Activated naive CD4-positive, alpha-beta T cell treated with anti-CD3 and anti-CD28 coated beads, Interleukin-2, amount 10 ng/mL, durations not matched to agents 7 days and 5 days (primary cell): ENCODE measurements around the gene C16orf96.

Experiments used
- CTCF ChIA-PET: fragments of 350-600 bp; sonication (Branson Sonifier 250); formaldehyde crosslinking; loops from one replicate; lab custom pipeline; 2021; ENCODE audit warnings: antibody characterized with exemption; lab: Charles Lee
- DNase-seq: peaks from one replicate; pipeline ENCODE4 v3.0.0-alpha.2; 2020
- H3K27ac Mint-ChIP-seq: one replicate; pipeline ENCODE4 v1.8.0; 2021; ENCODE audit warnings: mild to moderate bottlenecking, moderate library complexity, mixed read lengths
- H3K27me3 Mint-ChIP-seq: one replicate; pipeline ENCODE4 v1.8.0; 2021; ENCODE audit warnings: mild to moderate bottlenecking, mixed read lengths
- H3K36me3 Mint-ChIP-seq: one replicate; pipeline ENCODE4 v1.8.0; 2021; ENCODE audit warnings: mixed read lengths
- H3K4me1 Mint-ChIP-seq: one replicate; pipeline ENCODE4 v1.8.0; 2021; ENCODE audit warnings: mixed read lengths
- H3K4me3 Mint-ChIP-seq: one replicate; pipeline ENCODE4 v1.8.0; 2021; ENCODE audit warnings: mild to moderate bottlenecking, moderate library complexity, mixed read lengths
- H3K9me3 Mint-ChIP-seq: one replicate; pipeline ENCODE4 v1.8.0; 2021; ENCODE audit warnings: mixed read lengths

Gene C16orf96

GRCh38 chr16:4633910-4634635 is 77.9 kb downstream of the C16orf96 start:
- Mint-ChIP-seq H3K36me3 (peaks cover 30% of the 10 kb centered on the region), H3K27ac (no peak overlapping the region), H3K27me3 (no peaks in the 10 kb centered on the region), H3K9me3 (peaks cover 4% of the 10 kb centered on the region), H3K4me3 (no peak overlapping the region), H3K4me1 (peaks cover 8% of the 10 kb centered on the region)
- no peak for DNase-seq
- CTCF ChIA-PET: interaction anchor here (0.6 to 2.4 kb wide), 3 partner anchors 10 to 48 kb away, joined by 3 to 6 read pairs (median 4); partner anchors contain the start of gene MGRN1

- Mint-ChIP-seq H3K27me3 (no peaks in the 10 kb centered on the region), H3K4me1 (peaks cover 7% of the 10 kb centered on the region), H3K36me3 (peaks cover 27% of the 10 kb centered on the region), H3K9me3 (peaks cover 4% of the 10 kb centered on the region), H3K4me3 (no peak overlapping the region), H3K27ac (no peak overlapping the region)
- CTCF ChIA-PET: interaction anchor here (1.4 kb wide), 1 partner anchor 11 kb away, joined by 4 read pairs; the partner anchor contains the start of gene MGRN1
- no peak for DNase-seq
Measured at GRCh38 chr16:4634768-4635167, 78.6 kb downstream of the C16orf96 start.

GRCh38 chr16:4636196-4636595 is 80.1 kb downstream of the C16orf96 start:
- CTCF ChIA-PET: no interaction called here
- no peak for DNase-seq
- H3K36me3 Mint-ChIP-seq: peaks cover 24% of the 10 kb centered on the region
- H3K27me3 Mint-ChIP-seq: no peaks in the 10 kb centered on the region
- H3K9me3 Mint-ChIP-seq: peaks cover 3% of the 10 kb centered on the region
- H3K4me3 Mint-ChIP-seq: no peak overlapping the region
- H3K27ac Mint-ChIP-seq: no peak overlapping the region
- H3K4me1 Mint-ChIP-seq: peaks cover 16% of the 10 kb centered on the region

GRCh38 chr16:4637501-4638166 is 81.5 kb downstream of the C16orf96 start:
- no peak for DNase-seq
- H3K9me3 Mint-ChIP-seq: no peaks in the 10 kb centered on the region
- peaks cover 16% of the 10 kb centered on the region for H3K4me1 Mint-ChIP-seq
- H3K27ac Mint-ChIP-seq: no peak overlapping the region
- CTCF ChIA-PET: interaction anchor here (1.4 kb wide), 1 partner anchor 12 kb away, joined by 4 read pairs; no protein-coding TSS in a partner anchor
- H3K36me3 Mint-ChIP-seq: peaks cover 19% of the 10 kb centered on the region
- no peak overlapping the region for H3K4me3 Mint-ChIP-seq
- no peaks in the 10 kb centered on the region for H3K27me3 Mint-ChIP-seq

- Mint-ChIP-seq H3K27ac (no peak overlapping the region), H3K27me3 (no peaks in the 10 kb centered on the region), H3K4me1 (peaks cover 20% of the 10 kb centered on the region), H3K4me3 (no peak overlapping the region), H3K9me3 (no peaks in the 10 kb centered on the region), H3K36me3 (peaks cover 12% of the 10 kb centered on the region)
- no peak for DNase-seq
- CTCF ChIA-PET: no interaction called here
Measured at GRCh38 chr16:4639899-4640509, 83.9 kb downstream of the C16orf96 start.

GRCh38 chr16:4640572-4641305 is 84.6 kb downstream of the C16orf96 start:
- no peak overlapping the region for H3K27ac Mint-ChIP-seq
- DNase-seq: no peak
- CTCF ChIA-PET: interaction anchor here (1.4 kb wide), 1 partner anchor 17 kb away, joined by 3 read pairs; the partner anchor contains the start of gene MGRN1
- H3K4me3 Mint-ChIP-seq: no peak overlapping the region
- peaks cover 12% of the 10 kb centered on the region for H3K36me3 Mint-ChIP-seq
- peaks cover 25% of the 10 kb centered on the region for H3K4me1 Mint-ChIP-seq
- H3K9me3 Mint-ChIP-seq: no peaks in the 10 kb centered on the region
- H3K27me3 Mint-ChIP-seq: no peaks in the 10 kb centered on the region

- DNase-seq: no peak
- H3K36me3 Mint-ChIP-seq: peaks cover 10% of the 10 kb centered on the region
- no peaks in the 10 kb centered on the region for H3K27me3 Mint-ChIP-seq
- peaks cover 28% of the 10 kb centered on the region for H3K4me1 Mint-ChIP-seq
- H3K4me3 Mint-ChIP-seq: no peak overlapping the region
- no peaks in the 10 kb centered on the region for H3K9me3 Mint-ChIP-seq
- H3K27ac Mint-ChIP-seq: no peak overlapping the region
- CTCF ChIA-PET: interaction anchor here (1.4 kb wide), 1 partner anchor 17 kb away, joined by 3 read pairs; the partner anchor contains the start of gene MGRN1
Measured at GRCh38 chr16:4641306-4641687, 85.2 kb downstream of the C16orf96 start.

- Mint-ChIP-seq H3K27ac (no peak overlapping the region), H3K4me1 (peaks cover 31% of the 10 kb centered on the region), H3K36me3 (peaks cover 6% of the 10 kb centered on the region), H3K4me3 (no peak overlapping the region), H3K9me3 (no peaks in the 10 kb centered on the region), H3K27me3 (no peaks in the 10 kb centered on the region)
- DNase-seq: no peak
- CTCF ChIA-PET: interaction anchor here (1.3 to 1.4 kb wide), 2 partner anchors 9 to 18 kb away, joined by 3 to 4 read pairs; partner anchors contain the start of gene MGRN1
Measured at GRCh38 chr16:4641895-4642294, 85.8 kb downstream of the C16orf96 start.

GRCh38 chr16:4646773-4647643 is 90.9 kb downstream of the C16orf96 start:
- H3K4me3 Mint-ChIP-seq: no peak overlapping the region
- H3K36me3 Mint-ChIP-seq: peaks cover 23% of the 10 kb centered on the region
- H3K4me1 Mint-ChIP-seq: peaks cover 46% of the 10 kb centered on the region
- peak; percentile 43 for DNase-seq
- peaks cover 2% of the 10 kb centered on the region for H3K9me3 Mint-ChIP-seq
- H3K27ac Mint-ChIP-seq: peak overlapping the region; percentile 24
- CTCF ChIA-PET: interaction anchor here (1.1 to 1.4 kb wide), 2 partner anchors 22 to 23 kb away, joined by 3 read pairs; partner anchors contain the start of gene MGRN1
- H3K27me3 Mint-ChIP-seq: peaks cover 5% of the 10 kb centered on the region

GRCh38 chr16:4647644-4647980 is 91.5 kb downstream of the C16orf96 start:
- Mint-ChIP-seq H3K4me3 (no peak overlapping the region), H3K36me3 (peaks cover 23% of the 10 kb centered on the region), H3K27ac (peak overlapping the region; percentile 64), H3K4me1 (peaks cover 46% of the 10 kb centered on the region), H3K27me3 (peaks cover 5% of the 10 kb centered on the region), H3K9me3 (peaks cover 2% of the 10 kb centered on the region)
- CTCF ChIA-PET: interaction anchor here (1.4 kb wide), 1 partner anchor 22 kb away, joined by 3 read pairs; no protein-coding TSS in a partner anchor
- no peak for DNase-seq

GRCh38 chr16:4648917-4649316 is 92.8 kb downstream of the C16orf96 start:
- peaks cover 2% of the 10 kb centered on the region for H3K9me3 Mint-ChIP-seq
- CTCF ChIA-PET: interaction anchor here (1.8 to 2.8 kb wide), 3 partner anchors 11 to 33 kb away, joined by 8 to 15 read pairs (median 9); no protein-coding TSS in a partner anchor
- peaks cover 27% of the 10 kb centered on the region for H3K36me3 Mint-ChIP-seq
- peaks cover 42% of the 10 kb centered on the region for H3K4me1 Mint-ChIP-seq
- peak; percentile 35 for DNase-seq
- peak overlapping the region; percentile 26 for H3K4me3 Mint-ChIP-seq
- peak overlapping the region; percentile 84 for H3K27ac Mint-ChIP-seq
- peaks cover 5% of the 10 kb centered on the region for H3K27me3 Mint-ChIP-seq

- Mint-ChIP-seq H3K4me3 (no peak overlapping the region), H3K27me3 (peaks cover 5% of the 10 kb centered on the region), H3K36me3 (peaks cover 33% of the 10 kb centered on the region), H3K9me3 (peaks cover 2% of the 10 kb centered on the region), H3K27ac (peak overlapping the region; percentile 73), H3K4me1 (peaks cover 42% of the 10 kb centered on the region)
- CTCF ChIA-PET: interaction anchor here (1.0 to 2.8 kb wide), 10 partner anchors 10 to 153 kb away, joined by 3 to 15 read pairs (median 4); partner anchors contain the start of genes MGRN1 and ROGDI
- DNase-seq: peak; percentile 55
Measured at GRCh38 chr16:4649744-4650442, 93.8 kb downstream of the C16orf96 start.
